HL-60 (cell line): ENCODE results near the gene RSAD1.

Experiments
- GABPA ChIP-seq: IDR thresholded peaks from 2 replicates; pipeline ENCODE4 v1.6.1; 2012; ENCODE audit warnings: low read depth
- POLR2AphosphoS5 ChIP-seq: IDR thresholded peaks from 2 replicates; pipeline ENCODE4 v1.6.1; 2012; ENCODE audit warnings: low read depth
- SPI1 ChIP-seq: IDR thresholded peaks from 2 replicates; pipeline ENCODE4 v1.6.1; 2012; ENCODE audit warnings: low read depth, mild to moderate bottlenecking, borderline replicate concordance
- TF ChIP-seq, protein P1 (sequence below): IDR thresholded peaks from one replicate; pipeline ENCODE4 v1.5.1; 2011; ENCODE audit warnings: low read length, control low read depth, inconsistent platforms; ENCODE audit not compliant: insufficient read depth
- TF ChIP-seq, protein P2 (sequence below): IDR thresholded peaks from 2 replicates; pipeline ENCODE4 v1.6.1; 2012; ENCODE audit warnings: low read depth; ENCODE audit not compliant: insufficient replicate concordance

DNA sequence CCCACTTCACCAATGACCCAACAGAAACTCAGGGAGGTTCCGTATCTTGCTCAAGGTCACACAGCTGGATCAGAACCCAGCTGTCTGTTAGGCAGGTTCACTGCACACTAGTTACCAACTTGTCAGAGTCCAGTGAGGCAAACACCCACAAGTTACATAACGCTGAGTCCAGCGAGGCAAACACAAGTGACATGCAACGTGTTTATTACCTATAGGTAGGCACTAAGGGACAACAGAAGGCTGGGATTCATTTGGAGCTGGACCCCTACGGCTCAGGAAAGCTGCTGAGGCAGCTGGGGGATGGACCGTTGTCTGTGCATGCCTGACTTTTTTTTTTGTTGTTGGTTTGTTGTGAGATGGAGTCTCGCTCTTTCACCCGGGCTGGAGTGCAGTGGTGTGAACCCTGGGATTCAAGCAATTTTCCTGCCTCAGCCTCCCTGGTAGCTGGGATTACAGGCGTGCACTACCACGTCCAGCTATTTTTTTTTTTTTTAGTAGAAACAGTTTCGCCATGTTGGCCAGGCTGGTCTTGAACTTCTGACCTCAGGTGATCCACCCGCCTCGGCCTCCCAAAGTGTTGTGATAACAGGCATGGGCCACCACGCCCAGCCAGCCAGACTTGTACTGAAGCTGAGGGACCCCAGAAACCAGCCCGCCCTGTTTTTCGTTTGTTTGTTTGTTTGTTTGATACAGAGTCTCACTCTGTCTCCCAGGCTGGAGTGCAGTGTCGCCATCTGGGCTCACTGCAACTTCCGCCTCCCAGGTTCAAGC, 1.9 kb upstream of the RSAD1 start:
- TF ChIP-seq, protein P1, sequence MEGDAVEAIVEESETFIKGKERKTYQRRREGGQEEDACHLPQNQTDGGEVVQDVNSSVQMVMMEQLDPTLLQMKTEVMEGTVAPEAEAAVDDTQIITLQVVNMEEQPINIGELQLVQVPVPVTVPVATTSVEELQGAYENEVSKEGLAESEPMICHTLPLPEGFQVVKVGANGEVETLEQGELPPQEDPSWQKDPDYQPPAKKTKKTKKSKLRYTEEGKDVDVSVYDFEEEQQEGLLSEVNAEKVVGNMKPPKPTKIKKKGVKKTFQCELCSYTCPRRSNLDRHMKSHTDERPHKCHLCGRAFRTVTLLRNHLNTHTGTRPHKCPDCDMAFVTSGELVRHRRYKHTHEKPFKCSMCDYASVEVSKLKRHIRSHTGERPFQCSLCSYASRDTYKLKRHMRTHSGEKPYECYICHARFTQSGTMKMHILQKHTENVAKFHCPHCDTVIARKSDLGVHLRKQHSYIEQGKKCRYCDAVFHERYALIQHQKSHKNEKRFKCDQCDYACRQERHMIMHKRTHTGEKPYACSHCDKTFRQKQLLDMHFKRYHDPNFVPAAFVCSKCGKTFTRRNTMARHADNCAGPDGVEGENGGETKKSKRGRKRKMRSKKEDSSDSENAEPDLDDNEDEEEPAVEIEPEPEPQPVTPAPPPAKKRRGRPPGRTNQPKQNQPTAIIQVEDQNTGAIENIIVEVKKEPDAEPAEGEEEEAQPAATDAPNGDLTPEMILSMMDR = no peak
- TF ChIP-seq POLR2AphosphoS5 (no peak), GABPA (no peak), SPI1 (no peak)
- TF ChIP-seq, protein P2, sequence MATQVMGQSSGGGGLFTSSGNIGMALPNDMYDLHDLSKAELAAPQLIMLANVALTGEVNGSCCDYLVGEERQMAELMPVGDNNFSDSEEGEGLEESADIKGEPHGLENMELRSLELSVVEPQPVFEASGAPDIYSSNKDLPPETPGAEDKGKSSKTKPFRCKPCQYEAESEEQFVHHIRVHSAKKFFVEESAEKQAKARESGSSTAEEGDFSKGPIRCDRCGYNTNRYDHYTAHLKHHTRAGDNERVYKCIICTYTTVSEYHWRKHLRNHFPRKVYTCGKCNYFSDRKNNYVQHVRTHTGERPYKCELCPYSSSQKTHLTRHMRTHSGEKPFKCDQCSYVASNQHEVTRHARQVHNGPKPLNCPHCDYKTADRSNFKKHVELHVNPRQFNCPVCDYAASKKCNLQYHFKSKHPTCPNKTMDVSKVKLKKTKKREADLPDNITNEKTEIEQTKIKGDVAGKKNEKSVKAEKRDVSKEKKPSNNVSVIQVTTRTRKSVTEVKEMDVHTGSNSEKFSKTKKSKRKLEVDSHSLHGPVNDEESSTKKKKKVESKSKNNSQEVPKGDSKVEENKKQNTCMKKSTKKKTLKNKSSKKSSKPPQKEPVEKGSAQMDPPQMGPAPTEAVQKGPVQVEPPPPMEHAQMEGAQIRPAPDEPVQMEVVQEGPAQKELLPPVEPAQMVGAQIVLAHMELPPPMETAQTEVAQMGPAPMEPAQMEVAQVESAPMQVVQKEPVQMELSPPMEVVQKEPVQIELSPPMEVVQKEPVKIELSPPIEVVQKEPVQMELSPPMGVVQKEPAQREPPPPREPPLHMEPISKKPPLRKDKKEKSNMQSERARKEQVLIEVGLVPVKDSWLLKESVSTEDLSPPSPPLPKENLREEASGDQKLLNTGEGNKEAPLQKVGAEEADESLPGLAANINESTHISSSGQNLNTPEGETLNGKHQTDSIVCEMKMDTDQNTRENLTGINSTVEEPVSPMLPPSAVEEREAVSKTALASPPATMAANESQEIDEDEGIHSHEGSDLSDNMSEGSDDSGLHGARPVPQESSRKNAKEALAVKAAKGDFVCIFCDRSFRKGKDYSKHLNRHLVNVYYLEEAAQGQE = no peak
